Raji (cell line): ENCODE data around the gene KATNA1.

ENCODE experiments used
- POLR2A ChIP-seq: IDR thresholded peaks from 2 replicates; pipeline ENCODE4 v1.6.1; 2011; ENCODE audit warnings: low read depth, low read length, control low read depth; ENCODE audit not compliant: insufficient read depth

The KATNA1 gene

GRCh38 chr6:149648148-149649145, at the start of gene KATNA1:
Gene KATNA1 (minus strand): TSS chr6:149648714. CDS start chr6:149638547, 10,167 bp downstream.
- TF ChIP-seq POLR2A, result peak; percentile 88

DNA sequence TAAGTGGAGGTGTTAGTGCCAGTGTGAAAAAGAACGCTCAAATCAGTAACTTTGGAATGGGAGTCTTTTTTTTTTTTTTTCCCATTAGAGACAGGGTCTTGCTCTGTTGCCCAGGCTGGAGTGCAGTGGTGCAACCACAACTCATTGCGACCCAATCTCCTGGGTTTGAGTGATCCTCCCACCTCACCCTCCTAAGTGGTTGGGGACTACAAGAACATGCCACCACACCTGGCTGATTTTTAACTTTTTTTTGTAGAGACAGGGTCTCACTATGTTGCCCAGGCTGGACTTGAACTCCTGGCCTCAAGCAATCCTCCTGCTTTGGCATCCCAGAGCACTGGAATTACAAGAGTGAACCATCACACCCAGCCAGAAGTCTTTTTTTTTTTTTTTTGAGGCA, 49.7 kb upstream of the KATNA1 start:
- TF ChIP-seq POLR2A, result no peak

DNA sequence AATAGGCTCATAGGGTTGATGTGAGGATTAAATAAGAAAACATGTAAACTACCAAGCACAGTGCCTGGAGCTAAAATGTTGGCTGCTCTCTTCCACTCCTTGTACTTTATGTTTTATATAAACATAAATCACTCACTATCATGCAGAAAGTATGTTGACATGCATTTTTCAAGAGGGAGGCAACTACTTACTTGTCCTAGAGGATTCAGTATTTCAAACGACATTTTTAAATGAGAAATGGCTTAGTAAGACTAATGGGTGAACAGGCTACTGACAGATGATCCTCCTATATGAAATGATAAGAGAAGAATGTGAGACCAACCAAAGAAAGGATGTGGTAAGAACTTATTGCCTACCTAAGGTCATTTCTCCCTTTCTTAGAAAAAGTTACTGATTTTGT, 48.4 kb upstream of the KATNA1 start:
- TF ChIP-seq POLR2A, result no peak

DNA sequence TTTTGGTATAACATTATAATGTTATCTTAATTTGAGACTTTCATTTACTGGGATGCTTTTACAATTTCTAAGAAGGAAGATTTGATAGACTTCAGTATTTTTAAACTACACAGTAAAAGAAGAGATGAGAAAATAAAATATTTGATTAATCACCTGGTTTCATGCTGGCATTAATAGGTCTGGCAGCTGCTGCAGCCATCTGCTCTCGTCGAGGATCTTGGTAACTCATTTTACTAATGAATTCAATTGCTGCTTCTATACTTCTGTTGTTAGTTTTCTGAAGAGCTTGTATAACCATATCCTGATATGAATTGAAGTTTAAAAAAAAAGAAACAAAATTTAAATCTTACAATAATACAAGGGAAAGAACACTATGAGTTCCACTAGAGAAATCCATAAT, 46.4 kb upstream of the KATNA1 start:
- no peak for TF ChIP-seq POLR2A

GRCh38 chr6:149691201-149691600, 42.7 kb upstream of the KATNA1 start:
- no peak for TF ChIP-seq POLR2A

DNA sequence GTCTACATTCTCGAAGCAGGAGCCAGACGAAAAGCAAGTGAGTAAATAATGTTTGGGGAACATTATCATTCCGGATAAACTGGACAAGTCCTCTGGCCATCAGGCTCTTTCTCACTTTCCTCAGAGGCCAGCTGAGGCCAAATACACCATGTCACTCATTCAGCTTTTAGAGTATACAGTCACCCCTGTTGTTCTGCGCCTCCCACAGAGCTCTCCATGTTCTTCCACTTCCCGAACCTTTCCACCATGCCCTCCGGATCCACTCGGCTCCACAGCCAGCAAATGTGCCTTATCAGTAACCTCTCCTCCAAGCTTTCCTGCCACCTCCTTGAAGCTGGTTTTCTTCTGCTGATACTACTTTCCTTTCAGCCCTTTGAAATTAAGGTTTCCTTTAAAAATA, 37.7 kb upstream of the KATNA1 start:
- TF ChIP-seq POLR2A, result no peak

- TF ChIP-seq POLR2A, result no peak
Measured at GRCh38 chr6:149683256-149683859, 34.8 kb upstream of the KATNA1 start.

DNA sequence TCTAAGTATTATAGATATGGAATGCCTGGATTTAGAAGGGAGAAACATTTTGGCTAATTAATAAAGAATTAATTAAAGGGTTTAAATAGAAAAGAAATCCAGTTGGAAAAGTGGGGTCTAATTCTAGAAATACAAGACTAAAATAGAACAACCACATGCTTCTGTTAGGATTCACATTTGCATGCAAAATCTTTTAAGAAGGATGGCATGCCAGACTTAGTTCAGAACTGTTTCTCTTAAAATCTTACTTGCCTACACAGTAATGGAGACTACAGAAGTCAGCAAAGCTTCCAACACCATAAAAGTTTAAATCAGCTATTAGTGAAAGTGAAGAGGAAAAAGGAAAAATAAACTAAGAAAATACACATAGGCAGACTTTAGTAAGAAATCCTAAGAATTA, 32.7 kb upstream of the KATNA1 start:
- no peak for TF ChIP-seq POLR2A

GRCh38 chr6:149680503-149680902, 32.0 kb upstream of the KATNA1 start:
- no peak for TF ChIP-seq POLR2A

DNA sequence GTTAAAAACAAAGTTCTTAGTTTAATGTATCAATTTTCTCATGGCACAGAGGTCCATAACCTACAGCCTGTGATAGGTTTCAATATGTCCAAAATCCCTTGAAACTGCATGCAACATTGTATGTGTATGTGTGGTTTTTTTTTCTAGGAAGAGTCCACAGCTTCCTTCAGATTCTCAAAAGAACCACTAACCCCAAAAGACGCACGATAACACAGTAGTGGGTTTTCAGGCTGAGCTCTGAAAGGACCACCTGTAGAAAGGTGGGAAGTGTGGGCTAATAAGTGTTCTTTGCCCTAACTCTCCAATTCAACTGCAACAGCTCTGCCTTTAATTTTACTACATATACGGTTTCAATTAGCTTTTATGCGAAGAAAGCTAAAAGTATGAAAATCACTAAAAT, 11.5 kb upstream of the KATNA1 start:
- no peak for TF ChIP-seq POLR2A

DNA sequence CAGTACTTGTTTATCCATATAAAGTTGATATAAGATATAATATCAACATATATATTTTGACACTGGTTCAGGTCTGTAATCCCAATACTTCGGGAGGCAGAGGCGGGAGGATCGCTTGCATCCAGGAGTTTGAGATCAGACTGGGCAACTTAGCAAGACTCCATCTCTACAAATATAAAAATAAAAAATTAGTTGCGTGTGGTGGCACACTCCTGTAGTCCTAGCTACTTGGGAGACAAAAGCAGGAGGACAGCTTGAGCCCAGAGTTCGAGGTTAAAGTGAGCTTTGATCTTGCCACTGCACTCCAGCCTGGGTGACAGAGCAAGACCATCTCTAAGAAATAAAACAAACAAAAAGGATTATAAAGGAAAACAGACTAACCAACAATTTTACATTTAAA, 8.9 kb upstream of the KATNA1 start:
- TF ChIP-seq POLR2A, result no peak

GRCh38 chr6:149651056-149651455, 2.5 kb upstream of the KATNA1 start:
- no peak for TF ChIP-seq POLR2A

- no peak for TF ChIP-seq POLR2A
Measured at GRCh38 chr6:149646599-149646998, 1.9 kb downstream of the KATNA1 start.

- TF ChIP-seq POLR2A, result no peak
Measured at GRCh38 chr6:149642829-149643580, 5.5 kb downstream of the KATNA1 start.

DNA sequence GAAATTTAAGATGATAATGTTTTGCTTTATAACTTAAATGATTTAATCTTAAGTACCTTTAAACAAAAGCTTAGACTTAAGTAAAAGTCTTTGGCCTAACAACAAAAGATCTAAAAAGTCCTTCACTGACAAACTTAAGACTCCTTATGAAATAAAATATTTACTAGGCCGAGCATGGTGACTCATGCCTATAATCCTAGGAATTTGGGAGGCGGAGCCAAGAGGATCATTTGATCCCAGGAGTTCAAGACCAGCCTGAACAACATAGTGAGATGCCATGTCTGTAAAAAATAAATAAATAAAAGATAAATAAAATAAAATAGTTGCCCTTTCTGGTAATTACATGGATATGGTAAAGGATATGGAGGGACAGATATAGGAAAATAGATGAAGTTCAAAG, 12.4 kb downstream of the KATNA1 start:
- no peak for TF ChIP-seq POLR2A
